GM18873 (cell line): ENCODE results near the gene ZFAND2A.

Experiments used
- ATAC-seq: cut with Tn5 transposase; IDR thresholded peaks from one replicate; pipeline ENCODE4 v1.9.1; 2021; ENCODE audit warnings: mild to moderate bottlenecking, moderate library complexity, moderate number of reproducible peaks; ENCODE audit not compliant: unreplicated experiment, low FRiP score

The ZFAND2A gene

DNA sequence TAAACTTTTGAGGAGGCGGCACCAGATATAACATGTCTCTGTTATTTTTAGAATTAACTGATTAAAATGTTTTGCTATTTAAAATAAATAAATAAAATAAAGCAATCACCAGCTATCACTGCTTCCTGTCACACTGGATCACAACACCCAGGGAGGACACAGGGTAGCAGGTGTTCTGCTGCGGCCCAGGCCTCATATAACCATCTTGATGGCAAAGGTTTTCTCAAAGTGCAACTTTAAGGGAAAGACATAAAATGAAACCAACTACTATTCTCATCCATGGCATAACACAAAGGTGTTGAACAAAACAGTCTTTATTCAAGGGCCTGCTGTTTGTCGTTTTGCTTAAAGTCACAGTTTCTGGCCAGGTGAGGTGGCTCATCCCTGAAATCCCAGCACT is 48.8 kb downstream of the ZFAND2A start:
- no peak for ATAC-seq

DNA sequence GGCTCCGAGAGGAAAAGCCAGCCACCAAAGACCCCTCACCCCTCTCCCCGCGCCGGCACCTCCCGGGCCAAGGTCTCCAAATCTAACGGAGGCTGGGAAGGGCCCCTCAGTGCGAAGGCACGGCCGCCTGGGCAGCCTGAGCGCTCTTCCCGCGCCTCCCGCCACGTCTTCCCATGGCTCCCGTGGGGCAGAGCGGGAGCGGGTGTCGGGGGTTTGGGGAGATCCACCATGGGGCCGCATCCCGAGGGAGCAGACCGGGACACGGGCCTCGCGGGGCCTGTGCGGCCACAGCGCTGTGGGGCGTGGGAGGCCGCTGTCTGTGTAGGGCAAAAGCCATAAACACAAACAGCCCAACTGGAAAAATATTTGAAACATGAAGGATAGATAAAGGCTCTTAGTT is 49.6 kb downstream of the ZFAND2A start:
- ATAC-seq = no peak

- ATAC-seq = no peak
Observed at GRCh38 chr7:1109581-1110310, 50.2 kb downstream of the ZFAND2A start.

- ATAC-seq = no peak
Observed at GRCh38 chr7:1108264-1108920, 51.6 kb downstream of the ZFAND2A start.

- ATAC-seq = no peak
Observed at GRCh38 chr7:1106793-1107421, 53.1 kb downstream of the ZFAND2A start.

DNA sequence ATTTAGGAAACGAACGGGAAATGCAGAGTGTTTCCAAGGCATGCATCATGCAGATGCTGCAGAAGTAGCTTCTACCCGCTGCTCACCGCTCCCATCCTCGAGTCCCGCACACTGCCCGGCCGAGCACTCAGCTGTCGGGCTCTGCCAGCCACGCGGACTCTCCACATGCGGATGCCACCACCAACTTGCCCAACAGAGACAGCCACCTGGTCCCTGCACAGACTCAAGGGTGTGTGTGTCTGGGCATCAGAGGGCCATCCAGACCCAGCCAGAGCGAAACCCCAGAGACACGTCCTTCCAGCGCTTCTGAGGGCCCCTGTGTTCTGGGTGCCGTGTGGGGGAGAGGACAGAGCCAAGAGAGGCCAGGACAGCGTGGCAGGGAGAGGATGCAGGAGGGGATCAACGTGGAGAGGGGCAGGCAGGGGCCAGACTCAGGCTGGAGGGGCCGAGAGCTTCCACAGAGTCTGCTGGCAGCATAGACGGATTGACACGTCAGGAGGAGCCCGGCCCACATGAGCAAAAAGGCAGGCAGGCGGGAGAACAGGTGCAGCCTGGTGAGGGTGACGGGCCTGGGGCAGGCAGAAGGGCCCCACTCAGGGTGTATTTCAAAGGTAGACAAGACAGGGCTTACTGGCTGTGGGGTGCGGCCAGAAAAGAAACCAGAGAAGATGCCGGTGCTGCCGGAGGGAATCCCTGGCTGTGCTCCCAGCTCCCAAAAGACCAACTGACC is 53.8 kb downstream of the ZFAND2A start:
- no peak for ATAC-seq

DNA sequence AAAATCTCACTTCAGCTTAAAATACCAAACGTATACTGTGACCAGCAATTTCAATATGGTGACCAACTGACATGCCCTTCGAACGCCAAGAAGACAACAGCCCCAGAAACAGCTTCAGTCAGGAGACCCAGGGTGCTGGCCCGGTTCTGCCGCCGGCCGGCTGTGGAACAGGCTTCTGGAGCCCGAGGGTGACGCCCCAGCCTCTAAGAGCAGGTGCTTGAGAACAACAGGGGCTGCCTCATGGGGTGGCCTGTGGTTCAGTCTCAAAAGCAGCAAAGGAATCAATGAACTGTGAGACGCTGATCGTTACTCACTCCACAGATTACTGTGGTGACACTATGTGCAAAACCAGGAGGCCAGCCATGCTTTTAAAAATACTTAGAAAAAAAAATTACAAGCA is 54.8 kb downstream of the ZFAND2A start:
- ATAC-seq = no peak

GRCh38 chr7:1104516-1105179 is 55.3 kb downstream of the ZFAND2A start:
- no peak for ATAC-seq

DNA sequence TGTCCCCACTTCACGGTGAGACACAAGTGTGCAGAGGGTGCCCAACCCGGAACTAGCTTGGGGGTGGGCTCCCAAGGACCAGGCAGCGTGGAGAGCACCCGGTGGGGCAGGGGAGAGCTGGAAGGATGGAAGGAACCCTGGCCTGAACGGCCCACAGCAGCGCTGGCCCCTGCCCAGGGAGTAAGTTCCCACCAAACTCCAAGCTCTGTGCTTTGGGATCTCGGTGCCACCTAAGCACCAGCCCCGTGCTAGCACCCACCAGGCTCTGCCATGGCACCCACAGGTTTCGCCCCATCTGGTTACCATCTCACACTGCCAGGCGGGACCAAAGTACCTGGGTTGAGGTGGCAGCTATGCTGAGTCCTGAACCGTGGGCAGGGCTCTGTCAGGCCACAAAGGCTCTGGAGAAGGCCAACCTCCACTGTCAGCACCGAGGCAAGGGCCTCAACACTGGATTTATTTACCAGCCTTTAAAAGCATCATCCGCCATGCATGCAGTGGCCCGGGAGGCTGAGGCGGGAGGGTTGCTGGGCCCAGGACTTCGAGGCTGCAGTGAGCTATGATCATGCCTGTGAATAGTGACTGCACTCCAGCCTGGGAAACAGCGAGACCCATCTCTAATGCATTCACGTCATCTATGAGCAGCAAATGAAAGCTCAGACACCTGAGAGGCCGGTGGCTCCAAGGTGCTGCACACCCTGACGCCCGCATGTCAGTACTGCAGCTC is 56.0 kb downstream of the ZFAND2A start:
- ATAC-seq = no peak

DNA sequence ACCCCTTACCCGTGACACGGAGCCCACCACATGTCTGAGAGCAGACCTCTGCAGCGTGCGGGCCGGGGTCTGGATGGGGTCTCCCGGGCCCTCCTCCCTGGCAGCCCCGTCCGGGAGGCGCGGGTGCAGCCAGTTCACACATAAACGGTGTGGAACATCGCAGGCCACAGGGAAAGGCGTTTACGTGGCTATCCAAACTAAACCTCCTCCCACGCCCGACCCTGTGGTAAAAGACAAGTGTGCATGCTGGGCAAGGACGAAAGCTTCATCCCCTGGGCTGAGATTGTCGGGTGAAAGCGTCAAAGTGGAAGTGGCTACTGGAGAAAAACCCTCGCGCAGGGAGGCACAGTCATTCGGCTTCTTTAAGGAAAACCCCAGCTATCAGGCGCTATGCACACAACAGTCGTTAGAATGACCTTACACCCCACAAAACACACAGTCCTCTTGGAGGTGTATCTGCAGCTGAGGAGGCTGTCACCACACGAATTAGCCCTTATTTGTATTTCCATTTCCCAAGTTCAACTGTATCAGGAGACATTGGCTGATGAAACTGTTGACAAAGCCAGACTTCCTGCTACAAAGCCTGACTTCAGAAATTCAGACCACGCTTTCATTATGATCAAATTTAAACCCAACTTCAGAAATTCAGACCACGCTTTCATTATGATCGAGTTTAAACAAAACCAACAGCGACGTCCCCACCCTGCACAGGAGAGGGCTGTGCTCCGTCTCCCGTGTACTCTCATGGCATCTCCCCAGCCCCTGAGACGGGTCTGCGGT is 56.8 kb downstream of the ZFAND2A start:
- no peak for ATAC-seq
